ENCODE data around the gene BLM.
A peak's percentile ranks its signal among the peaks of the same experiment; 100 is the strongest.
"Not testable (repeated sequence)": the region's sequence is repeated elsewhere in the genome, so short reads cannot be mapped to it uniquely, and the experiment has no call there.

The BLM gene

DNA sequence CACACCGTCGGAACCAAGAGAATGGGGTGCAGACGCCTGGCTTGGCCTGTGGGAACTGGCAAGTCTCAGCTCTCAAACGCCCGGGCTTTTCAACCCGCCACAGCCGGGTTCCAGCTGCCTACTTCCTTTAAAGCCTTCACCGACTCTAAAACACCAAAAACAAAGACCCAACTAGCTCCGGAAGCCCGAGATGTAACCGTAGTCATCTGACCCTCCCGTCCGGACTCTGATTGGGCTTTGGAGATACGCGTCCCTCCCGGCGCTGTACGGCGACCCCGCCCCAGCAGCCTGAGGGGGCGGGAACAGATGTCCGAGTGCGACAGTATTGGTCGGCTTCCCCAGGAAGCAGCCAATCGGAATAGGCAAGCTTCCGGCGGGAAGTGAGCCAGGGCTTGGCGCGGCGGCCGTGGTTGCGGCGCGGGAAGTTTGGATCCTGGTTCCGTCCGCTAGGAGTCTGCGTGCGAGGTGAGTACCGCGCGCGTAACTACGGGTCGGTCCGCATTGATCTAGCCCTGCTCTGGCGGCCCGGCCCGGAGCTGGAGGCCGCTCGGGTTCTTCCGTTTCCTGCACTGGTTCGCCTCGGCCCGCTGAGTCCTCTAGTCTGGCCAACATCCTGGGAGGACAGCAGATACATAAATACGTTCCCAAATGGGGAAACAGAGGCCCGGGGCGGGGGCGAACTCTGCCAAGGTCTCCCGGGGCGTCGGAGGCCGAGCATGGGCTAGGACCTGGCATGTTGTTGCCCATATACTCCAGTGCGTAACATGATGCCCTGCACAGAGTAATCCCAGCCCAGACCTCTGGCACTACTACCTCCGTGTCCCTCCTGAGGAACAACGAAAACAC lies at the start of gene BLM:
TSS of gene BLM (plus strand) at position 371 of the 846 bp plus-strand sequence. CDS start 30,047 bp downstream, outside the sequence.
- Histone ChIP-seq H3K9ac (ENCODE audit: low read depth, low read length) (peak within 1 kb of the TSS; percentile 93), H3K36me3 (ENCODE audit: insufficient read depth, low read length) (no peaks in the 10 kb centered on the region), H3K9me3 (ENCODE audit: control insufficient read depth, insufficient read depth, low read length) (no peaks in the 10 kb centered on the region), H3K4me1 (ENCODE audit: insufficient read depth, low read length) (no peaks in the 10 kb centered on the region)

DNA sequence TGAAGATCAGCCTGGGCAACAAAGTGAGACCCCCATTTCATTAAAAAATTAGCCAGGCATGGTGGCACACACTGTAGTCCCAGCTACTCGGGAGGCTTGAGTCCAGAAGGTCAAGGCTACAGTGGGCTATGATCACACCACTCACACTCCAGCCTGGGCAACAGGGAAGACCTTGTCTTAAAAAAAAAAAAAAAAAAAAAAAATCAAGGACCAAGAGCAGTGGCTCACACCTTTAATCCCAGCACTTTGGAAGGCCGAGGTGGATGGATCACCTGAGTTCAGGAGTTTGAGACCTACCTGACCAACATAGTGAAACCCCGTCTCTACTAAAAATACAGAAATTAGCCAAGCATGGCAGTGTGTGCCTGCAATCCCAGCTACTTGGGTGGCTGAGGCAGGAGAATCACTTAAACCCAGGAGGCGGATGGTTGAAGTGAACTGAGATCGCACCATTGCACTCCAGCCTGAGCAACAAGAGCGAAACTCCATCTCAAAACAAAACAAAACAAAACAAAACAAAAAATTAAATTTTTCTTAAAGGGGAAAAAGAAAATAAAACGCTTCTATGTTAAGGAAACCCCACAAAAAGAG lies 49.3 kb upstream of the BLM start:
- H3K4me1 ChIP-seq (ENCODE audit: insufficient read depth, low read length); H3K36me3 ChIP-seq (ENCODE audit: insufficient read depth, low read length); H3K9ac ChIP-seq (ENCODE audit: low read depth, low read length); H3K9me3 ChIP-seq (ENCODE audit: control insufficient read depth, insufficient read depth, low read length): not testable (repeated sequence)

DNA sequence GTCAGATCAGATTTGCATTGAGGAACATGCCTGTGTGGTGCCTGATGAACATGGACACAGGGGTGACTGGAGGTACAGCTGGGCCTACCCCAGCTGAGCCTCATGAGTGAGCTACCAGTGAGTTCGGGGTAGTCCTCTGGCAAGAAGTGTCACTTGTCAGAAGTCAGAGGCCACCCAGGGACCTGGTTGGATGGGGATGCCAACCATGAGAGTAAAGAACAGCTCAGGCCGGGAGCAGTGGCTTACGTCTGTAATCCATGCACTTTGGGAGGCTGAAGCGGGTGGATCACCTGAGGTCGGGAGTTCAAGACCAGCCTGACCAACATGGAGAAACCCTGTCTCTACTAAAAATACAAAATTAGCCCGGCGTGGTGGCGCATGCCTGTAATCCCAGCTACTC lies 46.5 kb upstream of the BLM start:
- H3K9ac ChIP-seq (ENCODE audit: low read depth, low read length); H3K36me3 ChIP-seq (ENCODE audit: insufficient read depth, low read length); H3K4me1 ChIP-seq (ENCODE audit: insufficient read depth, low read length); H3K9me3 ChIP-seq (ENCODE audit: control insufficient read depth, insufficient read depth, low read length): not testable (repeated sequence)

DNA sequence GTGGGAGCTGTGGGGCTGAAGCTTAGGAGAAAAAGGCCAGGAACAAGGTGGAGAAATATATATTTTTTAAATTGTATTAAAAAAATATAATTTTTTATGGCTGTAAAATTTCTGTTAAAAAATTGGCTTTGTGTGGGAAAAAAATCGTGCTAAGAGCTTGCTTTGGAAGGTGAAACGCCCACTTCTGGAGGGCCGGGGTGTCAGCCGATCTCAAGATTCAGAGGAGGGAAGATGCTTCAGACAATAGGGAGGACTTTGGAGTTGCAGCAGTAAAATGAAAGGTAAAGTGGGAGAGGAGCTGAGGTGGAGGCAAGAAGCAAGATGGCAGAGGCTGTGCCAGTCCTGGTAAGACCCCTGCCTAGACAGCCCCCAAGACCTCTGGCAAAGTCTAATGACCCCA lies 45.9 kb upstream of the BLM start:
- H3K4me1 ChIP-seq (ENCODE audit: insufficient read depth, low read length) = no peaks in the 10 kb centered on the region
- H3K9me3 ChIP-seq (ENCODE audit: control insufficient read depth, insufficient read depth, low read length) = no peaks in the 10 kb centered on the region
- H3K36me3 ChIP-seq (ENCODE audit: insufficient read depth, low read length) = no peaks in the 10 kb centered on the region
- no peak overlapping the region for H3K9ac ChIP-seq (ENCODE audit: low read depth, low read length)

DNA sequence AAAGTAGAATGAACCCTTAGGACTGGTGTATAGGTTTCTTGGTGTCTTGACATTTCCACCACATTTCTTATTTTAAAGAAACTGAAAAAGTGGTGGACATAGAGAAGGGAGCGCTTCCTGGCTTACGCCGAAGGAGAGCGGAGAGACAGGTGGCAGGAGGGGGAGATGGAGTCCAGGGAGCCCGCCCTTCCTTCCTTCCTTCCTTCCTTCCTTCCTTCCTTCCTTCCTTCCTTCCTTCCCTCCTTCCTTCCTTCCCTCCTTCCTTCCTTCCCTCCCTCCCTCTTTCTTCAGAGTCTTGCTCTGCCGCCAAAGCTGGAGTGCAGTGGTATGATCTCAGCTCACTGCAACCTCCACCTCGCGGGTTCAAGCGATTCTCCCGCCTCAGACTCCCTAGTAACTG lies 43.8 kb upstream of the BLM start:
- not testable (repeated sequence) for H3K4me1 ChIP-seq (ENCODE audit: insufficient read depth, low read length); H3K9me3 ChIP-seq (ENCODE audit: control insufficient read depth, insufficient read depth, low read length); H3K36me3 ChIP-seq (ENCODE audit: insufficient read depth, low read length); H3K9ac ChIP-seq (ENCODE audit: low read depth, low read length)

DNA sequence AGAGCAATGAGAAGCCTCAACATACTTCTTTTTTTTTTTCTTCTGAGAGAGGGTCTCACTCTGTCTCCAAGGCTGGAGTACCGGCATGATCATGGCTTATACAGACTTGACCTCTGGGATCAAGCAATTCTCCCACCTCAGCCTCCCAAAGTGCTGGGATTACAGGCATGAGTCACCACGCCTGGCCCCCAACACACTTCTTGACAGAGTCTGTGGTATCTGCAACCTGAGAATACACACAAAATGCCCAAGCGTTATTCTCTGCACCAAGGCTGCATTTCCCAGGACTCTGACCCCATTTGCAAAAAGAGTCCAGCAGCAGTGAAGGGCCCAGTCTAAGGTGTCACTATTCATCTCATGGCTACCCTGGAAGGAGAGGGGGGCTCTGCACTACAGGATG lies 42.7 kb upstream of the BLM start:
- H3K9ac ChIP-seq (ENCODE audit: low read depth, low read length) = no peak overlapping the region
- H3K4me1 ChIP-seq (ENCODE audit: insufficient read depth, low read length) = no peaks in the 10 kb centered on the region
- H3K36me3 ChIP-seq (ENCODE audit: insufficient read depth, low read length) = no peaks in the 10 kb centered on the region
- no peaks in the 10 kb centered on the region for H3K9me3 ChIP-seq (ENCODE audit: control insufficient read depth, insufficient read depth, low read length)

DNA sequence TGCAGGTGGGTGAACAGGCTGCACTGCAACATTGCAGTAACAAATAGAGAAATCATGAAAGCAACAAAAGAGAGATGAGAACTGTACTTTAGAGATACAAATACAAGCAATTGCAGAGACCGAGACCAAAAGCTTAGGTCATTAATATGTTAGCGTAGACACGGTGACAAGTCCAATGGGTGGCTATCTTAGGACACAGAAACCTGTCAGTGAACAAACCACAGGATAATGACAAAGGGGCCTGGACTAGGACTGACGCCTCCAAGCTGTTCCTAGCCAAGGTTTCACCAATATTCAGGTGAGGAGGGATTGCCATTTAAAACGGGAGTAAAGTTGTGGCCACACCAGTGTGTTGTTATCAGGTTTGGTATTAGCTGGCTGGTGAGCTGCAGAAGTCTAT lies 41.7 kb upstream of the BLM start:
- Histone ChIP-seq H3K9me3 (ENCODE audit: control insufficient read depth, insufficient read depth, low read length) (no peaks in the 10 kb centered on the region), H3K4me1 (ENCODE audit: insufficient read depth, low read length) (no peaks in the 10 kb centered on the region), H3K36me3 (ENCODE audit: insufficient read depth, low read length) (no peaks in the 10 kb centered on the region), H3K9ac (ENCODE audit: low read depth, low read length) (no peak overlapping the region)

DNA sequence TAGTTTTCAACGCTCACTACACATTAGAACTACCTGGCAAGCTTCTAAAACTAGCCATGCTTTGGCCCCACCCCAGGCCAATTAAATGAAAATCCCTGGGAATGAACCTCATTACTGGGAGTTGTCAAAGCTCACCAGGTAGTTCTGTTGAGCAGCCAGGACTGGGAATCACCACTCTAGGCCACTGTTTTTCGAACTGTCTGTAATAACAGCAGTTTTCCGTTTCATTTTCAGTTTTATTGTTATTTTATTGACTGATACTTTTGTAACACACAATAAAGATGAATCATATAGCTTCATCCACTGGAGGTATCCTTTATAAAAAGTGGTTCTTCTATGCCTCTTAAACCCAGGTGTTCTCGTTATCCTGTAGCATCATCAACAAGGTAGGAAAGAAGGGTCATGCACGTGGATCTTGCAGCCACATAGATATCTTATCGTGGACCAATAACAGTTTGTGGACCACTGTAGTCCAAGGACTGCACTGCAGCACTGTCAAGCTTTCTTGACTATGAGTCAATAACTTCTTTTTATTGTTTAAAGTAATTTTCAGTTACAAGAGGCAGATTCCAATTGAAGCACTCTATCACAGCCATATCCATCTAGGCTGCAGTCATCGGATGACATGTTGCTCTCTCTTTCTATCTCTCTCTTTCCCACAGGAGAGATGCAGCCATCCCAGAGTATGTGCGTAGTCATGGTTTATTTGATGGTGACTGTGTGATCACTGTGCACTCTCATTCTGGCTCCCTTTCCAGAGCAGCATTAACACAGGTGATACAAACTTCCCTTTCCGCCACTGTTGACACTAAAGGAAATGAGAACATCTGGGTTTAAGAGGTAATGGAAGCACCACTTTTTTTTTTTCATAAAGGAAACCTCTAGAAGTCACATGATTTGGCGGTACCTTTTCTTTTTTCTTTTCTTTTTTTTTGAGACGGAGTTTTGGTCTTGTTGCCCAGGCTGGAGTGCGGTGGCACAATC lies 39.0 kb upstream of the BLM start:
- H3K4me1 ChIP-seq (ENCODE audit: insufficient read depth, low read length) = no peaks in the 10 kb centered on the region
- no peak overlapping the region for H3K9ac ChIP-seq (ENCODE audit: low read depth, low read length)
- H3K9me3 ChIP-seq (ENCODE audit: control insufficient read depth, insufficient read depth, low read length) = no peaks in the 10 kb centered on the region
- no peaks in the 10 kb centered on the region for H3K36me3 ChIP-seq (ENCODE audit: insufficient read depth, low read length)

DNA sequence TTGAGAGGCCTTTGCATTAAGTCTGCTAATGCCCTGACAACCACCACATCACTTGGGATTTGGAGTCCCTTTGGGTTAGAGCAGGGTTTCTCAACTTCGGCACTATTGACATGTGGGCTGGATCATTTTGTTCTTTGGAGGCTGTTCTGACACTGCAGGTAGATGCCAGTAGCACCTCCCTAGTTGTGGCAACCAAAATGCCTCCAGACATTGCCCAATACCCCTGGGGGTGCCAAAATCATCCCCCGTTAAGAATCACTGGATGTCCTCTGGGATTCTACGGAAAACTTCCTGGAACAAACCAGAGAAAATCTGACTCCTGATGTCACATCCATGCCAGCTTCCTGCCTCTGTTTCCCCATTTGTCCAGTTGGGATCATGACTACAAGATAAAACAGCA lies 37.2 kb upstream of the BLM start:
- no peaks in the 10 kb centered on the region for H3K9me3 ChIP-seq (ENCODE audit: control insufficient read depth, insufficient read depth, low read length)
- H3K36me3 ChIP-seq (ENCODE audit: insufficient read depth, low read length) = no peaks in the 10 kb centered on the region
- no peak overlapping the region for H3K9ac ChIP-seq (ENCODE audit: low read depth, low read length)
- no peaks in the 10 kb centered on the region for H3K4me1 ChIP-seq (ENCODE audit: insufficient read depth, low read length)

DNA sequence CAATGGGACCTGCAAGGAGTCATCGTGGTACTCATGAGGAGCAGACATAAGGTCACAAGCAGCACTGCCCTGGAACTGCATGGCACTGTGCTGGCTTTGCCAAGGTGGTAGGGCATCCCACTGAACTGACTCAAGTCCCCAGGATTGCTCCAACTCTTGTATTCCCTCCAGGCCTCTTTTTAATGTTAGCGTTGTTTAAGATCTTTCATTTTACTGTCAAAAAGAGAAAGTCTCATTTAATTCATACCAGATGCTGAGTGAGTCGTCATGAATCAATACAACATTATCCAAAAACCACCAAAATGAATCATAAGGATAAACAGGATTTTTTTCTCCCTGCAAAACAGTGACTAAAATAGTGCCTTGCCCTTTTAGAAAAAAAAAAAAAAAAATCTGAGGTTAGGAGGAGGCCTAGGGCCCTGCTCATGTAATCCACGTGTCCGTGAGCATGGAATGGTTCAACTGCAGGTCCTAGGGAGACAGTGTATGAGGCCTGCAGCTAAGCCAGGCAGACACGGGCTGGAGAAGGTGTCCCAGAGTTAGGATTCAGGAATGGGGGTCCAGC lies 36.7 kb upstream of the BLM start:
- H3K9ac ChIP-seq (ENCODE audit: low read depth, low read length) = no peak overlapping the region
- no peaks in the 10 kb centered on the region for H3K36me3 ChIP-seq (ENCODE audit: insufficient read depth, low read length)
- H3K9me3 ChIP-seq (ENCODE audit: control insufficient read depth, insufficient read depth, low read length) = no peaks in the 10 kb centered on the region
- H3K4me1 ChIP-seq (ENCODE audit: insufficient read depth, low read length) = no peaks in the 10 kb centered on the region

DNA sequence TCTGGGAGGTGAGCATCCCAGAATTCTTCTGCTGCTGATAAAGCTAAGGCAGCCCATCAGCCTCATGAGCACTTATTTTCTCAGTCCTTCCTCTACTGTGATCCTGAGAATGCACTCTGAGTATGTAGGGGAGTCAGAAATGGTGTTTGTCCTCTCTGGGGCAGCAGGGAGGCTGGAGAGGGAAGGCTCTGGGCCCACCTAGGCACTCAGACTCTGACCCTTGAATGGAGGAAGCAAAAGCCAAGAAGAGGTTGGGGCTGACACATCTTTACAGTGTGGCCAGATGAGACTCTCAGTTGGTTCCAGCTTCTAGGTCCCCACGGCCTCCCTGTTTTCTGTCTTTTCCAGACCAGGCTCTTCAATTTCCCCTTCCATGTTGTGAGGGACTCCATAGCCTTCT lies 36.1 kb upstream of the BLM start:
- H3K4me1 ChIP-seq (ENCODE audit: insufficient read depth, low read length) = no peaks in the 10 kb centered on the region
- H3K9ac ChIP-seq (ENCODE audit: low read depth, low read length) = no peak overlapping the region
- no peaks in the 10 kb centered on the region for H3K9me3 ChIP-seq (ENCODE audit: control insufficient read depth, insufficient read depth, low read length)
- H3K36me3 ChIP-seq (ENCODE audit: insufficient read depth, low read length) = no peaks in the 10 kb centered on the region

DNA sequence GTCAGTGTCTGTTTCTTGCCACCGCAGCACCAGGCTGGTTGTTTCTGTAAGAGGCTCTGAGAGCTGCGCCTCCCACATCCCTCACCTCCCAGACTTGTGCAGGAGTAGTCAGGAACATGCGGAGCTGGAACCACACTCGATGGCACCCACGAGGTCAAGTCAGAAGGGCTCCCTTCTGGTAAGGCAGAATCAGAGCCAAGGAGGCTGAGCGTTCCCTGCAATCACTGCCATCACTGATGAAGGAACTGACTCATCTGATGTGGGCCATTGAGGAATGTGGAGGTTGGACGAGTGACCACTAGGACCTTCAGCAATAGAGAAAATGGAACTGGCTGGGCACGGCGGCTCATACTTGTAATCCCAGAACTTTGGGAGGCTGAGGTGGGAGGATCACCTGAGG lies 35.7 kb upstream of the BLM start:
- Histone ChIP-seq H3K4me1 (ENCODE audit: insufficient read depth, low read length) (no peaks in the 10 kb centered on the region), H3K9ac (ENCODE audit: low read depth, low read length) (no peak overlapping the region), H3K36me3 (ENCODE audit: insufficient read depth, low read length) (no peaks in the 10 kb centered on the region), H3K9me3 (ENCODE audit: control insufficient read depth, insufficient read depth, low read length) (no peaks in the 10 kb centered on the region)

DNA sequence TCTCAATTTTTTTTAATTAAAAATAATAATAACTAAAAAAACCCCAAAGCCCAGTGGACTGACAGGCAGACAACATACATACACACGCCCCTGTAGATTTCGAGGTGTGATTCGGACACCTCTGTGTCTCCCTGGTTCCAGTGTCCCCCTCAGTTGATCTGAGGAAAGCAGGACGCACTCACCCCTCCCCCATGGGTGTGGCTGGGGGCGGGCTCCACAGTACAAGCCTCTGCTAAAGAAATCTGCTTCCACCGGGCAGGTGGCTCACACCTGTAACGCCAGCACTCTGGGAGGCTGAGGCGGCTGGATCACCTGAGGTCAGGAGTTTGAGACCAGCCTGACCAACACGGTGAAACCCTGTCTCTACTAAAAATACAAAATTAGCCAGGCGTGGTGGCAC lies 33.8 kb upstream of the BLM start:
- no peak overlapping the region for H3K9ac ChIP-seq (ENCODE audit: low read depth, low read length)
- no peaks in the 10 kb centered on the region for H3K9me3 ChIP-seq (ENCODE audit: control insufficient read depth, insufficient read depth, low read length)
- H3K36me3 ChIP-seq (ENCODE audit: insufficient read depth, low read length) = no peaks in the 10 kb centered on the region
- no peaks in the 10 kb centered on the region for H3K4me1 ChIP-seq (ENCODE audit: insufficient read depth, low read length)

DNA sequence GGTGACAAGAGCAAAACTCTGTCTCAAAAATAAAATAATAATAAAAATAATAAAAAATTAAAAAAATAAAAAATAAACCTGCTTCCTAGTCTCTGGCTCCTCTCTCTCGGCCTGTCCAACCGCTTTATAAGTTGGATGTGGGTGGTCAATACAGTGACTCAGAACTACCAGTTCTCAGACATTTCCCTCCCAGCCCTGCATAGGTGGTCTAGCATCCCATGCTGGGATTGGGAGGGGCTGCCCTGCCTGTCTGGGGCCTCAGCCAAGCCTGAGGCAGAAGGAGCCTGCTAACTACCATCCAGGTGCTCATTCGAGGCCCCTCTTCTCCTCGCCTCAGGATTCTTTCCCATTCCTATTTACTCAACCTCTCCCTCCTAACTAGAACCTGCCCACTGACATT lies 33.3 kb upstream of the BLM start:
- Histone ChIP-seq H3K9me3 (ENCODE audit: control insufficient read depth, insufficient read depth, low read length) (no peaks in the 10 kb centered on the region), H3K36me3 (ENCODE audit: insufficient read depth, low read length) (no peaks in the 10 kb centered on the region), H3K9ac (ENCODE audit: low read depth, low read length) (no peak overlapping the region), H3K4me1 (ENCODE audit: insufficient read depth, low read length) (no peaks in the 10 kb centered on the region)

Measured in ES-I3 (cell line).